HCT116 (cell line): Measurements from ENCODE around the gene SLC28A3.

Source experiments
- ATF3 ChIP-seq: IDR thresholded peaks from 2 replicates; pipeline ENCODE4 v1.6.1; 2012
- EZH2 ChIP-seq: fragments of 200-600 bp; sonication (generic); IDR thresholded peaks from 2 replicates; pipeline ENCODE4 v1.6.1; 2017; ENCODE audit warnings: antibody characterized with exemption, mixed run types
- EZH2phosphoT487 ChIP-seq: fragments of 200-600 bp; IDR thresholded peaks from 2 replicates; pipeline ENCODE4 v1.6.1; 2018; ENCODE audit warnings: antibody characterized with exemption, borderline replicate concordance
- POLR2A ChIP-seq: IDR thresholded peaks from 2 replicates; pipeline ENCODE4 v1.7.0; 2011; ENCODE audit warnings: borderline replicate concordance; ENCODE audit not compliant: insufficient read depth, insufficient read length; ENCODE audit errors: extremely low read depth
- POLR2AphosphoS5 ChIP-seq: IDR thresholded peaks from 2 replicates; pipeline ENCODE4 v1.6.1; 2011; ENCODE audit warnings: mild to moderate bottlenecking, low read depth, low read length, moderate library complexity
- SIN3A ChIP-seq: IDR thresholded peaks from 2 replicates; pipeline ENCODE4 v1.6.1; 2012; ENCODE audit warnings: low read depth
- YY1 ChIP-seq: IDR thresholded peaks from 2 replicates; pipeline ENCODE4 v1.6.1; 2011; ENCODE audit warnings: low read length, low read depth, moderate library complexity, mild to moderate bottlenecking; ENCODE audit not compliant: insufficient replicate concordance; ENCODE audit errors: extremely low read depth
- ZBTB33 ChIP-seq: IDR thresholded peaks from 2 replicates; pipeline ENCODE4 v1.6.1; 2011; ENCODE audit warnings: mild to moderate bottlenecking, low read length, moderate library complexity; ENCODE audit not compliant: insufficient replicate concordance; ENCODE audit errors: extremely low read depth
- TF ChIP-seq, protein P1 (sequence below), 3 experiments: fragments of 200-600 bp in 1 of 3; sonication (generic) in 1 of 3; IDR thresholded peaks in 2 of 3; conservative IDR thresholded peaks in 1 of 3; 2 replicates each; pipeline ENCODE4 v1.5.1; 2012 to 2017; ENCODE audit warnings: low read depth in 2 of 3, low read length in 2 of 3, antibody characterized with exemption in 1 of 3, borderline replicate concordance in 1 of 3, control low read depth in 1 of 3, mild to moderate bottlenecking in 1 of 3, mixed read lengths in 1 of 3, mixed run types in 1 of 3, moderate library complexity in 1 of 3; ENCODE audit not compliant: insufficient read depth in 1 of 3

- TF ChIP-seq, protein P1, sequence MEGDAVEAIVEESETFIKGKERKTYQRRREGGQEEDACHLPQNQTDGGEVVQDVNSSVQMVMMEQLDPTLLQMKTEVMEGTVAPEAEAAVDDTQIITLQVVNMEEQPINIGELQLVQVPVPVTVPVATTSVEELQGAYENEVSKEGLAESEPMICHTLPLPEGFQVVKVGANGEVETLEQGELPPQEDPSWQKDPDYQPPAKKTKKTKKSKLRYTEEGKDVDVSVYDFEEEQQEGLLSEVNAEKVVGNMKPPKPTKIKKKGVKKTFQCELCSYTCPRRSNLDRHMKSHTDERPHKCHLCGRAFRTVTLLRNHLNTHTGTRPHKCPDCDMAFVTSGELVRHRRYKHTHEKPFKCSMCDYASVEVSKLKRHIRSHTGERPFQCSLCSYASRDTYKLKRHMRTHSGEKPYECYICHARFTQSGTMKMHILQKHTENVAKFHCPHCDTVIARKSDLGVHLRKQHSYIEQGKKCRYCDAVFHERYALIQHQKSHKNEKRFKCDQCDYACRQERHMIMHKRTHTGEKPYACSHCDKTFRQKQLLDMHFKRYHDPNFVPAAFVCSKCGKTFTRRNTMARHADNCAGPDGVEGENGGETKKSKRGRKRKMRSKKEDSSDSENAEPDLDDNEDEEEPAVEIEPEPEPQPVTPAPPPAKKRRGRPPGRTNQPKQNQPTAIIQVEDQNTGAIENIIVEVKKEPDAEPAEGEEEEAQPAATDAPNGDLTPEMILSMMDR (IDR thresholded peaks at IDR 0.05 in 2 of 3, conservative IDR thresholded peaks at IDR 0.05 in 1 of 3; ENCODE audit: borderline replicate concordance in 1 of 3, insufficient read depth in 1 of 3, low read depth in 2 of 3, low read length in 2 of 3) = no peak
- TF ChIP-seq POLR2A (no peak), EZH2 (no peak), SIN3A (no peak), POLR2AphosphoS5 (no peak), ATF3 (no peak), ZBTB33 (no peak), EZH2phosphoT487 (no peak), YY1 (no peak)
Measured at GRCh38 chr9:84254972-84255371, 85.6 kb downstream of the SLC28A3 start.
